ENCODE results near the gene DDX23.

- no peak for TF ChIP-seq CTCF (IDR thresholded peaks at IDR 0.05)
- no peak for TF ChIP-seq POLR2A (IDR thresholded peaks at IDR 0.05)
- no peak for TF ChIP-seq EP300 (IDR thresholded peaks at IDR 0.05)
- no peak for TF ChIP-seq POLR2AphosphoS5 (IDR thresholded peaks at IDR 0.05)
Observed at GRCh38 chr12:48811437-48812090, 40.4 kb downstream of the DDX23 start.
